Measurements from ENCODE around the gene ITPR2. TPM values are rescaled to one million over a fixed set of nuclear protein-coding genes. Genes with fewer than 3 reads are reported as not detected.
A peak's percentile ranks its signal among the peaks of the same experiment; 100 is the strongest.

Gene ITPR2
- total RNA-seq, 1 donor from 2014 or later: 12.5 TPM

GRCh38 chr12:26817183-26817591 lies 15.8 kb downstream of the ITPR2 start:
- no peaks in the 10 kb centered on the region for H3K4me1 ChIP-seq
- no peaks in the 10 kb centered on the region for H3K36me3 ChIP-seq
- DNase-seq (ENCODE audit: low spot score in 2 of 2): no peak
- H3K27me3 ChIP-seq: no peaks in the 10 kb centered on the region
- intact Hi-C loops (cut with DNase I): no loop called here
- no peak for TF ChIP-seq CTCF (IDR thresholded peaks at IDR 0.05)
- no peak overlapping the region for H3K4me3 ChIP-seq
- H3K27ac ChIP-seq: no peak overlapping the region
- H3K9me3 ChIP-seq: no peaks in the 10 kb centered on the region

- no peak overlapping the region for H3K27ac ChIP-seq
- no peak for DNase-seq (ENCODE audit: low spot score in 2 of 2)
- H3K4me1 ChIP-seq: peaks cover 0 to 13% of the 10 kb centered on the region in 2 donors
- no peaks in the 10 kb centered on the region for H3K36me3 ChIP-seq
- intact Hi-C loops (cut with DNase I): no loop called here
- no peak for TF ChIP-seq CTCF (IDR thresholded peaks at IDR 0.05)
- no peak overlapping the region for H3K4me3 ChIP-seq
- no peaks in the 10 kb centered on the region for H3K9me3 ChIP-seq
- no peaks in the 10 kb centered on the region for H3K27me3 ChIP-seq
Observed at GRCh38 chr12:26813812-26814211, 19.2 kb downstream of the ITPR2 start.

- Histone ChIP-seq H3K27ac (peak overlapping the region; percentile 69 to 74), H3K4me1 (peaks cover 0 to 13% of the 10 kb centered on the region in 2 donors), H3K4me3 (peak overlapping the region in 1 of 2 donors; percentile 37), H3K9me3 (no peaks in the 10 kb centered on the region), H3K27me3 (no peaks in the 10 kb centered on the region), H3K36me3 (no peaks in the 10 kb centered on the region)
- intact Hi-C loops (cut with DNase I): loop anchor here (1.0 kb wide), 1 partner anchor 23 kb away; the partner anchor contains the start of gene ITPR2
- no peak for TF ChIP-seq CTCF (IDR thresholded peaks at IDR 0.05)
- DNase-seq (ENCODE audit: low spot score in 2 of 2): peak in 1 of 2 donors; percentile 88
Observed at GRCh38 chr12:26810330-26810729, 22.7 kb downstream of the ITPR2 start.

GRCh38 chr12:26809611-26810285 lies 23.2 kb downstream of the ITPR2 start:
- intact Hi-C loops (cut with DNase I): loop anchor here (1.0 kb wide), 1 partner anchor 24 kb away; the partner anchor contains the start of gene ITPR2

GRCh38 chr12:26808766-26809476 lies 24.1 kb downstream of the ITPR2 start:
- H3K4me1 ChIP-seq: peaks cover 0 to 16% of the 10 kb centered on the region in 2 donors

More at GRCh38 chr12:26809611-26810285, 23.2 kb downstream of the ITPR2 start:
- Histone ChIP-seq H3K36me3 (no peaks in the 10 kb centered on the region), H3K27ac (peak overlapping the region; percentile 69 to 74), H3K27me3 (no peaks in the 10 kb centered on the region), H3K9me3 (no peaks in the 10 kb centered on the region), H3K4me3 (peak overlapping the region in 1 of 2 donors; percentile 37), H3K4me1 (peaks cover 0 to 13% of the 10 kb centered on the region in 2 donors)
- no peak for DNase-seq (ENCODE audit: low spot score in 2 of 2)
- TF ChIP-seq CTCF (IDR thresholded peaks at IDR 0.05): no peak

More at GRCh38 chr12:26808766-26809476, 24.1 kb downstream of the ITPR2 start:
- Histone ChIP-seq H3K27ac (peak overlapping the region; percentile 69 to 74), H3K36me3 (no peaks in the 10 kb centered on the region), H3K27me3 (no peaks in the 10 kb centered on the region), H3K4me3 (no peak overlapping the region), H3K9me3 (no peaks in the 10 kb centered on the region)
- intact Hi-C loops (cut with DNase I): no loop called here
- no peak for TF ChIP-seq CTCF (IDR thresholded peaks at IDR 0.05)
- DNase-seq (ENCODE audit: low spot score in 2 of 2): no peak

Measured in ascending aorta (tissue), 2 donors.